GM13977 (cell line): ENCODE data around the gene SPATS2L.
A peak's percentile ranks its signal among the peaks of the same experiment; 100 is the strongest.

Experiments
- DNase-seq: peaks from one replicate; pipeline ENCODE4 v3.0.0; 2012; ENCODE audit warnings: low spot score
- CTCF ChIP-seq: IDR thresholded peaks from 2 replicates; pipeline ENCODE4 v1.5.1; 2012; ENCODE audit warnings: mild to moderate bottlenecking, control low read depth; ENCODE audit not compliant: insufficient read depth; ENCODE audit errors: extremely low read depth, missing control alignments
- in situ Hi-C: fragments of 300-500 bp; cut with MboI; formaldehyde crosslinking; loops from one replicate; pipeline ENCODE4 v1.12.0; 2022; ENCODE audit warnings: low sequenced_read_pairs, low pct_unique_long_range_greater_than_20kb, mixed read lengths, inconsistent platforms; ENCODE audit not compliant: unreplicated experiment

Gene SPATS2L

GRCh38 chr2:200476836-200477235, 170.3 kb downstream of the SPATS2L start:
- in situ Hi-C loops, result no loop called here
- no peak for TF ChIP-seq CTCF
- no peak for DNase-seq

- DNase-seq, result no peak
- TF ChIP-seq CTCF, result no peak
- in situ Hi-C loops, result no loop called here
Observed at GRCh38 chr2:200477667-200478131, 171.2 kb downstream of the SPATS2L start.

DNA sequence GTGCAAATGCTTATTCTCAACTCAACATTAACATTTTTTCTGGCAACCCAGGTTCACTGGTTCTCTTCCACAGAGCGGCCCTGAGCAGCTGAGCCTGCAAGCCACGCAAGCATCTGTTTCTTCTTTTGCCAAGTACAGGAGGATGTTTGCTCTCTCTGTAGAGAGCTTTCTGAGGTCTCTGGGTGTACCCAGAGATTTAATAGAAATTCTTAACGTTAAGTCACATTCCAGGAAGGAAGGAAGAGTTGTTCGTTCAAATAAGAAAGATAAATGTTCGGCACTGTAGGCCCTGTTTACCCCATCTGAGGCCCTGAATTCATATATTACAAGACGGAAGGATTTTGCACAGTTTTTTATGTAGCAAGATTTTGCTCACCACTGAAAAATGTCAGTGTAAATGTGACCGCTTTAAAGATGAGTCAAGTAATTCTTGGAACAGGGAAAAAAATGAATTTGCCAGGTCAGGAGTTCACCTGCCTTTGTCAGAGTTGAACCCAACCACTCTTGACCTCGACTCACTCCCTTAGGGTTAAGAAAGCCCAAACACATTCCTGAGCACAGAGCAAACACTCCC, 173.3 kb downstream of the SPATS2L start:
- no peak for TF ChIP-seq CTCF
- in situ Hi-C loops, result no loop called here
- no peak for DNase-seq

DNA sequence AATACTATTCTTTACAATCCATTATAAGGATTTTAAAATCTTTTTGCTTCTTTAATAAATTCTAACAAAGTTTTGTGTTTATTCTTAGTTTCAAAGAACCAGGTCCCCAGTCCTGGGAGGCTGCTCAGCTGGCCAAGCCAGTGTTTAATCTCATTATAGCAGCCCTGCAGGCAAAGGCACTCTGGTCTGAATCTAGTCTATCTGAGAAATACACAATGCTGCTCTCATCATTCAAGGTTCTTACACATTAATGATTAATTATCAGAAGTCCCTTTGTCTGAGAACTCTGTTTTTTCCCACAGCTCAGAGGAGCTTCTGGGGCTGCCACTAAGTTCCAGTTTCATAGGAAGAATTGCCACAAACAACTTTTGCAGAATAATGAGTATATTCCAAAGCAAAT, 175.7 kb downstream of the SPATS2L start:
- in situ Hi-C loops, result no loop called here
- DNase-seq, result peak; percentile 34
- TF ChIP-seq CTCF, result no peak

GRCh38 chr2:200483729-200484198, 177.3 kb downstream of the SPATS2L start:
- DNase-seq, result peak; percentile 47
- in situ Hi-C loops, result no loop called here
- peak; percentile 70 for TF ChIP-seq CTCF

DNA sequence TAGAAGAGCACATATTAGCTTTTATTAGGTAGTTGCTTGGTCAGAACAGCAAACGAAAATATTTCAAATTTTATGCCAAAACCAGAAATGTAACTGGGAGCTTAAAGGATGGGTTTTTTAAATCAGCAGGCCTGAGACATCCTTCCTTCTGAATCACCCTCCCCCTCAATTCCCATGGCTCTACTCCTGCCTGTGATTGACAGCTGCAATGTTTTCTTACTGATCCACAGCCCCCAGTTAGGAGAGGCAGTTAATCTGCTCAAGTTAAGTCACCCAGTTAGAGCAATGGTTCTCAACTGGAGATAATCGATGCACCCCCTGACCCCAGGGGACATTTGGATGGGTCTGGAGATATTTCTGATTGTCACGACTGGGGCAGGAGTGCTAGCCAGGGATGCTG, 178.4 kb downstream of the SPATS2L start:
- TF ChIP-seq CTCF, result no peak
- DNase-seq, result no peak
- in situ Hi-C loops, result loop anchor here (5.0 kb wide), 1 partner anchor 508 kb away; no protein-coding TSS in a partner anchor

GRCh38 chr2:200486529-200486928, 180.0 kb downstream of the SPATS2L start:
- DNase-seq, result no peak
- in situ Hi-C loops, result loop anchor here (5.0 kb wide), 1 partner anchor 509 kb away; no protein-coding TSS in a partner anchor

More at GRCh38 chr2:200486529-200486928, 180.0 kb downstream of the SPATS2L start:
- no peak for TF ChIP-seq CTCF
